ENCODE results near the gene KATNBL1. TPM values are rescaled to one million over a fixed set of nuclear protein-coding genes. Genes with fewer than 3 reads are reported as not detected.

The KATNBL1 gene
- total and polyA plus RNA-seq, 2 experiments from 2014 or later, result 68.2 to 96.1 TPM

GRCh38 chr15:34160735-34161134 lies 49.2 kb downstream of the KATNBL1 start:
- H4K20me1 ChIP-seq (replicated peaks; ENCODE audit: insufficient read depth), result peaks cover 5% of the 10 kb centered on the region; the same call in 1 of the 2 replicates
- H3K27ac ChIP-seq (ENCODE audit: low read depth), result no peak overlapping the region
- Mint-ChIP-seq H3K27me3 (ENCODE audit: insufficient read depth, low read depth, poor library complexity) (peaks cover 9% of the 10 kb centered on the region), H3K36me3 (ENCODE audit: low read depth) (peaks cover 95% of the 10 kb centered on the region), H3K27ac (no peak overlapping the region), H3K4me1 (no peaks in the 10 kb centered on the region), H3K4me3 (no peak overlapping the region), H3K9me3 (peaks cover 77% of the 10 kb centered on the region)
- ATAC-seq (no peak), DNase-seq (ENCODE audit: low spot score) (peak; percentile 41)
- H3K79me2 ChIP-seq (replicated peaks; ENCODE audit: insufficient read depth), result peaks cover 23% of the 10 kb centered on the region
- H3K4me2 ChIP-seq, result no peak overlapping the region
- no peak overlapping the region for H3K4me3 ChIP-seq
- no peaks in the 10 kb centered on the region for H3K4me1 ChIP-seq (ENCODE audit: insufficient read depth)
- no peaks in the 10 kb centered on the region for H3K27me3 ChIP-seq (ENCODE audit: insufficient read depth)
- peaks cover 23% of the 10 kb centered on the region for H3K36me3 ChIP-seq (ENCODE audit: insufficient read depth)
- H3F3A ChIP-seq (replicated peaks; ENCODE audit: low read depth), result no peaks in the 10 kb centered on the region
- no peak overlapping the region for H2AFZ ChIP-seq
- H3K9me2 ChIP-seq (ENCODE audit: insufficient read depth), result no peaks in the 10 kb centered on the region; the same call in none of the 2 replicates
- TF ChIP-seq ZNF462 (CRISPR knock-in tag; IDR thresholded peaks at IDR 0.05) (no peak), CREB1 (CRISPR knock-in tag; IDR thresholded peaks at IDR 0.05; ENCODE audit: low read depth) (no peak), NANOG (IDR thresholded peaks at IDR 0.05; ENCODE audit: borderline replicate concordance) (no peak)
- TF ChIP-seq, protein P1, sequence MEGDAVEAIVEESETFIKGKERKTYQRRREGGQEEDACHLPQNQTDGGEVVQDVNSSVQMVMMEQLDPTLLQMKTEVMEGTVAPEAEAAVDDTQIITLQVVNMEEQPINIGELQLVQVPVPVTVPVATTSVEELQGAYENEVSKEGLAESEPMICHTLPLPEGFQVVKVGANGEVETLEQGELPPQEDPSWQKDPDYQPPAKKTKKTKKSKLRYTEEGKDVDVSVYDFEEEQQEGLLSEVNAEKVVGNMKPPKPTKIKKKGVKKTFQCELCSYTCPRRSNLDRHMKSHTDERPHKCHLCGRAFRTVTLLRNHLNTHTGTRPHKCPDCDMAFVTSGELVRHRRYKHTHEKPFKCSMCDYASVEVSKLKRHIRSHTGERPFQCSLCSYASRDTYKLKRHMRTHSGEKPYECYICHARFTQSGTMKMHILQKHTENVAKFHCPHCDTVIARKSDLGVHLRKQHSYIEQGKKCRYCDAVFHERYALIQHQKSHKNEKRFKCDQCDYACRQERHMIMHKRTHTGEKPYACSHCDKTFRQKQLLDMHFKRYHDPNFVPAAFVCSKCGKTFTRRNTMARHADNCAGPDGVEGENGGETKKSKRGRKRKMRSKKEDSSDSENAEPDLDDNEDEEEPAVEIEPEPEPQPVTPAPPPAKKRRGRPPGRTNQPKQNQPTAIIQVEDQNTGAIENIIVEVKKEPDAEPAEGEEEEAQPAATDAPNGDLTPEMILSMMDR (conservative IDR thresholded peaks at IDR 0.05; ENCODE audit: low read depth in 2 of 2), result peak; percentile 3 to 18; a peak in 1 of 4 replicates
